GM12873 (cell line): ENCODE measurements around the gene SARDH.

Experiments used
- CTCF ChIP-seq: IDR thresholded peaks from 2 replicates; pipeline ENCODE4 v1.5.1; 2012; ENCODE audit warnings: low read depth, mild to moderate bottlenecking, moderate library complexity, low read length, control low read depth; ENCODE audit not compliant: insufficient read depth; ENCODE audit errors: missing control alignments

Gene SARDH

GRCh38 chr9:133768371-133768858, 30.3 kb upstream of the SARDH start:
- no peak for TF ChIP-seq CTCF

- no peak for TF ChIP-seq CTCF
Measured at GRCh38 chr9:133767625-133768024, 29.5 kb upstream of the SARDH start.

- no peak for TF ChIP-seq CTCF
Measured at GRCh38 chr9:133767008-133767407, 28.9 kb upstream of the SARDH start.

GRCh38 chr9:133763272-133764183, 25.4 kb upstream of the SARDH start:
- no peak for TF ChIP-seq CTCF

- TF ChIP-seq CTCF, result no peak
Measured at GRCh38 chr9:133762488-133763271, 24.5 kb upstream of the SARDH start.

GRCh38 chr9:133761641-133762248, 23.6 kb upstream of the SARDH start:
- no peak for TF ChIP-seq CTCF
